ENCODE measurements around the gene TNNI2.
A peak's percentile ranks its signal among the peaks of the same experiment; 100 is the strongest.

TNNI2 gene

GRCh38 chr11:1858154-1858553 is 19.4 kb downstream of the TNNI2 start:
- Histone ChIP-seq H3K9me3 (ENCODE audit: low read depth, low read length) (no peaks in the 10 kb centered on the region), H3K27ac (no peak overlapping the region), H3K36me3 (ENCODE audit: insufficient read depth, low read length) (no peaks in the 10 kb centered on the region), H3K9ac (ENCODE audit: insufficient read length) (no peak overlapping the region), H3K4me3 (no peak overlapping the region)
- TF ChIP-seq EZH2 (IDR thresholded peaks at IDR 0.05), result no peak
- no peak for TF ChIP-seq FOXP2 (optimal IDR thresholded peaks at IDR 0.05; ENCODE audit: control extremely low read depth, extremely low read length, insufficient read depth)
- no peak for TF ChIP-seq POLR2AphosphoS5 (IDR thresholded peaks at IDR 0.05; ENCODE audit: borderline replicate concordance, low read depth, low read length)
- DNase-seq (ENCODE audit: low read depth, low spot score), result no peak

GRCh38 chr11:1858576-1858975 is 19.8 kb downstream of the TNNI2 start:
- Histone ChIP-seq H3K9ac (ENCODE audit: insufficient read length) (no peak overlapping the region), H3K27ac (no peak overlapping the region), H3K4me3 (no peak overlapping the region), H3K36me3 (ENCODE audit: insufficient read depth, low read length) (no peaks in the 10 kb centered on the region), H3K9me3 (ENCODE audit: low read depth, low read length) (no peaks in the 10 kb centered on the region)
- no peak for DNase-seq (ENCODE audit: low read depth, low spot score)
- TF ChIP-seq EZH2 (IDR thresholded peaks at IDR 0.05) (no peak), POLR2AphosphoS5 (IDR thresholded peaks at IDR 0.05; ENCODE audit: borderline replicate concordance, low read depth, low read length) (no peak)

- no peak overlapping the region for H3K27ac ChIP-seq
- TF ChIP-seq FOXP2 (optimal IDR thresholded peaks at IDR 0.05; ENCODE audit: control extremely low read depth, extremely low read length, insufficient read depth) (no peak), EZH2 (IDR thresholded peaks at IDR 0.05) (no peak), POLR2AphosphoS5 (IDR thresholded peaks at IDR 0.05; ENCODE audit: borderline replicate concordance, low read depth, low read length) (no peak)
- no peak for DNase-seq (ENCODE audit: low read depth, low spot score)
- H3K4me3 ChIP-seq, result no peak overlapping the region
- no peaks in the 10 kb centered on the region for H3K9me3 ChIP-seq (ENCODE audit: low read depth, low read length)
- no peak overlapping the region for H3K9ac ChIP-seq (ENCODE audit: insufficient read length)
- no peaks in the 10 kb centered on the region for H3K36me3 ChIP-seq (ENCODE audit: insufficient read depth, low read length)
These were observed 20.2 kb downstream of the TNNI2 start for GRCh38 chr11:1859004-1859403.

GRCh38 chr11:1860108-1860507 is 21.3 kb downstream of the TNNI2 start:
- no peaks in the 10 kb centered on the region for H3K9me3 ChIP-seq (ENCODE audit: low read depth, low read length)
- H3K27ac ChIP-seq, result no peak overlapping the region
- TF ChIP-seq POLR2AphosphoS5 (IDR thresholded peaks at IDR 0.05; ENCODE audit: borderline replicate concordance, low read depth, low read length), result no peak
- TF ChIP-seq EZH2 (IDR thresholded peaks at IDR 0.05), result no peak
- no peak for TF ChIP-seq FOXP2 (optimal IDR thresholded peaks at IDR 0.05; ENCODE audit: control extremely low read depth, extremely low read length, insufficient read depth)
- no peak overlapping the region for H3K9ac ChIP-seq (ENCODE audit: insufficient read length)
- no peak for DNase-seq (ENCODE audit: low read depth, low spot score)
- H3K4me3 ChIP-seq, result no peak overlapping the region
- no peaks in the 10 kb centered on the region for H3K36me3 ChIP-seq (ENCODE audit: insufficient read depth, low read length)

GRCh38 chr11:1861435-1862411 is 22.9 kb downstream of the TNNI2 start:
- Histone ChIP-seq H3K4me3 (no peak overlapping the region), H3K36me3 (ENCODE audit: insufficient read depth, low read length) (no peaks in the 10 kb centered on the region), H3K9ac (ENCODE audit: insufficient read length) (no peak overlapping the region), H3K27ac (no peak overlapping the region), H3K9me3 (ENCODE audit: low read depth, low read length) (no peaks in the 10 kb centered on the region)
- TF ChIP-seq POLR2AphosphoS5 (IDR thresholded peaks at IDR 0.05; ENCODE audit: borderline replicate concordance, low read depth, low read length) (no peak), FOXP2 (optimal IDR thresholded peaks at IDR 0.05; ENCODE audit: control extremely low read depth, extremely low read length, insufficient read depth) (no peak), EZH2 (IDR thresholded peaks at IDR 0.05) (no peak)
- DNase-seq (ENCODE audit: low read depth, low spot score), result no peak

- DNase-seq (ENCODE audit: low read depth, low spot score), result no peak
- no peaks in the 10 kb centered on the region for H3K9me3 ChIP-seq (ENCODE audit: low read depth, low read length)
- H3K9ac ChIP-seq (ENCODE audit: insufficient read length), result no peak overlapping the region
- TF ChIP-seq POLR2AphosphoS5 (IDR thresholded peaks at IDR 0.05; ENCODE audit: borderline replicate concordance, low read depth, low read length) (no peak), FOXP2 (optimal IDR thresholded peaks at IDR 0.05; ENCODE audit: control extremely low read depth, extremely low read length, insufficient read depth) (no peak), EZH2 (IDR thresholded peaks at IDR 0.05) (no peak)
- H3K36me3 ChIP-seq (ENCODE audit: insufficient read depth, low read length), result no peaks in the 10 kb centered on the region
- H3K27ac ChIP-seq, result no peak overlapping the region
- H3K4me3 ChIP-seq, result no peak overlapping the region
These were observed 24.0 kb downstream of the TNNI2 start for GRCh38 chr11:1862588-1863351.

- Histone ChIP-seq H3K4me3 (no peak overlapping the region), H3K27ac (no peak overlapping the region)
- no peak for DNase-seq (ENCODE audit: low read depth, low spot score)
These were observed 24.8 kb downstream of the TNNI2 start for GRCh38 chr11:1863352-1864216.

GRCh38 chr11:1864231-1864630 is 25.4 kb downstream of the TNNI2 start:
- H3K36me3 ChIP-seq (ENCODE audit: insufficient read depth, low read length), result no peaks in the 10 kb centered on the region
- no peak overlapping the region for H3K9ac ChIP-seq (ENCODE audit: insufficient read length)
- no peak overlapping the region for H3K27ac ChIP-seq
- TF ChIP-seq POLR2AphosphoS5 (IDR thresholded peaks at IDR 0.05; ENCODE audit: borderline replicate concordance, low read depth, low read length) (no peak), EZH2 (IDR thresholded peaks at IDR 0.05) (no peak), FOXP2 (optimal IDR thresholded peaks at IDR 0.05; ENCODE audit: control extremely low read depth, extremely low read length, insufficient read depth) (no peak)
- no peak overlapping the region for H3K4me3 ChIP-seq
- H3K9me3 ChIP-seq (ENCODE audit: low read depth, low read length), result no peaks in the 10 kb centered on the region
- no peak for DNase-seq (ENCODE audit: low read depth, low spot score)

More at GRCh38 chr11:1863352-1864216, 24.8 kb downstream of the TNNI2 start:
- Histone ChIP-seq H3K9ac (ENCODE audit: insufficient read length) (no peak overlapping the region), H3K9me3 (ENCODE audit: low read depth, low read length) (no peaks in the 10 kb centered on the region), H3K36me3 (ENCODE audit: insufficient read depth, low read length) (no peaks in the 10 kb centered on the region)
- TF ChIP-seq FOXP2 (optimal IDR thresholded peaks at IDR 0.05; ENCODE audit: control extremely low read depth, extremely low read length, insufficient read depth) (no peak), EZH2 (IDR thresholded peaks at IDR 0.05) (peak; percentile 30)
